ENCODE data around the gene RNF150. TPM values are rescaled to one million over a fixed set of nuclear protein-coding genes. Genes with fewer than 3 reads are reported as not detected.

RNF150 gene
- total and polyA plus RNA-seq, 12 donors: 4.9 to 88.6 (median 61.3) TPM

GRCh38 chr4:140993370-140993769 is 139.9 kb downstream of the RNF150 start:
- peak overlapping the region in 1 of 4 donors; percentile 5 for H3K4me3 ChIP-seq
- H3K9me3 ChIP-seq (replicated peaks in 1 of 3): no peaks in the 10 kb centered on the region
- no peak for TF ChIP-seq POLR2A (IDR thresholded peaks at IDR 0.05)
- peak in 1 of 6 experiments; percentile 19 for TF ChIP-seq CTCF (IDR thresholded peaks at IDR 0.05)
- peaks cover 30 to 32% of the 10 kb centered on the region in 2 donors for H3K4me1 ChIP-seq (replicated peaks in 1 of 2)
- peak in 4 of 7 donors; percentile 31 to 59 (median 53) for DNase-seq
- H3K36me3 ChIP-seq (replicated peaks in 1 of 2): no peaks in the 10 kb centered on the region
- H3K27me3 ChIP-seq: no peaks in the 10 kb centered on the region
- intact Hi-C loops (cut with DNase I): loop anchor here in 1 of 2 donors (10.0 kb wide), 2 partner anchors 129 to 141 kb away; partner anchors contain the start of gene RNF150
- 43 to 59% (median 50%) methylated on average over 4 of the region's 4 CpGs for WGBS, 4 donors
- H3K27ac ChIP-seq: peak overlapping the region in 3 of 5 donors; percentile 7 to 42 (median 39)

- TF ChIP-seq POLR2A (IDR thresholded peaks at IDR 0.05) (no peak), CTCF (IDR thresholded peaks at IDR 0.05) (no peak)
- Histone ChIP-seq H3K4me3 (no peak overlapping the region), H3K27me3 (no peaks in the 10 kb centered on the region), H3K4me1 (replicated peaks in 1 of 2) (peaks cover 23 to 32% of the 10 kb centered on the region in 2 donors), H3K27ac (no peak overlapping the region), H3K9me3 (replicated peaks in 1 of 3) (no peaks in the 10 kb centered on the region), H3K36me3 (replicated peaks in 1 of 2) (no peaks in the 10 kb centered on the region)
- 92 to 94% (median 94%) methylated on average over 3 of the region's 3 CpGs for WGBS, 4 donors
- no peak for DNase-seq
- intact Hi-C loops (cut with DNase I): loop anchor here in 1 of 2 donors (10.0 kb wide), 2 partner anchors 125 to 145 kb away; partner anchors contain the start of gene RNF150
These were observed 143.3 kb downstream of the RNF150 start for GRCh38 chr4:140989944-140990343.

GRCh38 chr4:140986045-140986444 is 147.2 kb downstream of the RNF150 start:
- Histone ChIP-seq H3K27ac (no peak overlapping the region), H3K4me1 (replicated peaks in 1 of 2) (peaks cover 12 to 36% of the 10 kb centered on the region in 2 donors), H3K4me3 (no peak overlapping the region), H3K9me3 (replicated peaks in 1 of 3) (no peaks in the 10 kb centered on the region), H3K27me3 (no peaks in the 10 kb centered on the region), H3K36me3 (replicated peaks in 1 of 2) (no peaks in the 10 kb centered on the region)
- intact Hi-C loops (cut with DNase I): no loop called here
- DNase-seq: no peak
- no peak for TF ChIP-seq POLR2A (IDR thresholded peaks at IDR 0.05)
- no peak for TF ChIP-seq CTCF (IDR thresholded peaks at IDR 0.05)
- WGBS, 4 donors: 92% methylated on average over 5 of the region's 5 CpGs

GRCh38 chr4:140982613-140983340 is 150.5 kb downstream of the RNF150 start:
- H3K9me3 ChIP-seq (replicated peaks in 1 of 3): no peaks in the 10 kb centered on the region
- peak in 6 of 7 donors; percentile 48 to 86 (median 65) for DNase-seq
- no peaks in the 10 kb centered on the region for H3K27me3 ChIP-seq
- H3K27ac ChIP-seq: peak overlapping the region in 3 of 5 donors; percentile 4 to 47 (median 14)
- H3K36me3 ChIP-seq (replicated peaks in 1 of 2): no peaks in the 10 kb centered on the region
- TF ChIP-seq POLR2A (IDR thresholded peaks at IDR 0.05) (no peak), CTCF (IDR thresholded peaks at IDR 0.05) (no peak)
- H3K4me3 ChIP-seq: no peak overlapping the region
- 47 to 58% (median 50%) methylated on average over 5 of the region's 5 CpGs for WGBS, 4 donors
- intact Hi-C loops (cut with DNase I): no loop called here
- H3K4me1 ChIP-seq (replicated peaks in 1 of 2): peaks cover 12 to 36% of the 10 kb centered on the region in 2 donors

All from adrenal gland (tissue), 12 donors.